GM12875 (cell line): Measurements from ENCODE around the gene ZBTB24.

Experiments used
- H3K4me3 ChIP-seq: one replicate; pipeline ENCODE4 v1.5.1; 2011; ENCODE audit warnings: low read depth, low read length, control low read depth
- CTCF ChIP-seq: IDR thresholded peaks from 2 replicates; pipeline ENCODE4 v1.5.1; 2011; ENCODE audit warnings: low read depth, mild to moderate bottlenecking, control low read depth, inconsistent platforms, low read length, moderate library complexity, borderline replicate concordance; ENCODE audit not compliant: insufficient read depth

ZBTB24 gene

DNA sequence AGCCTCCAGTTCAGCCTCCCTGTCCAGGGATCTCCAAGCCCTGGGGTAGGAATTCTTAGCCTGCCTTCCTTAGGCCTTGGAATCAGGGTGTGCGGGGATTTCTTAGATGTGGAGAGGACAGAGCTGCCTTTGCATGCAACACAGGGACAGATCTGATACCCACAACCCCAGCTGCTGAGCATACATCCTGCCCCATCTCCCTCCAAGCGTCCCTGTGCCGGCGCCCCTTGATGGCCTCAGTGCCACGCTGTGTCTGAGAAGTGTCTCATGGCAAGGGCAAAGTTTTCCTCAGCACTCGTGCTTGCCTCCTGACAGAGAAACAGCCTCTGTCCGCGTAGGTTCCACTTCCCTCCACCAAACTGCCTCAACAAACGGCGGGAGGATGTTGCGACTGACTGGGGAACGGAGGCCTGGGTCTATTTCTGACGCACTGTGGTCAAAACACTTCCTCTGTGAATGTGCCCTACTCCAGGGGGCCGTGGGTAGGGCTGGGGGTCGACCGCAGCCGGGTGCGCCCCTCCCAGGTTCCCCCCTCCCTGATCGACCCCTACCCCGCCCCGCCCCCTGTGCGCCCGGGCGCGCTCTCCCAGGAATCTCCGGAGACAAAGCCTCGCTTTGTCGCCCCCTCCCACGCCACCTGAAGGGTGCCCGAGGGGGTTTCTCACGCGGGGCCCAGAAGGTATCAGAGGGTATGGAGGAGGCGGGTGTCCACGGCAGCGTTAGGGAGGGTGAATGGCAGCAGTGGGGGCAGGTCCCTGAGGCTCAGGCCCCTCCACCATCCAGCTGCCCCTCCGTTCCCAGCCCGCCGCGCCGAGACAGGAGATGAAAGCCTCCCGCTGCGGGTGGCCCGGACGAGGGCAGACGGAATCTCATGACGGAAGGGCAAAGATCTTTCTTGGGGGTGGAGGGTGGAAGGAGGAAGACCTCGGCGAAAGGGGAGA lies 28.3 kb downstream of the ZBTB24 start:
- H3K4me3 ChIP-seq, result peak overlapping the region; percentile 71
- TF ChIP-seq CTCF, result no peak

DNA sequence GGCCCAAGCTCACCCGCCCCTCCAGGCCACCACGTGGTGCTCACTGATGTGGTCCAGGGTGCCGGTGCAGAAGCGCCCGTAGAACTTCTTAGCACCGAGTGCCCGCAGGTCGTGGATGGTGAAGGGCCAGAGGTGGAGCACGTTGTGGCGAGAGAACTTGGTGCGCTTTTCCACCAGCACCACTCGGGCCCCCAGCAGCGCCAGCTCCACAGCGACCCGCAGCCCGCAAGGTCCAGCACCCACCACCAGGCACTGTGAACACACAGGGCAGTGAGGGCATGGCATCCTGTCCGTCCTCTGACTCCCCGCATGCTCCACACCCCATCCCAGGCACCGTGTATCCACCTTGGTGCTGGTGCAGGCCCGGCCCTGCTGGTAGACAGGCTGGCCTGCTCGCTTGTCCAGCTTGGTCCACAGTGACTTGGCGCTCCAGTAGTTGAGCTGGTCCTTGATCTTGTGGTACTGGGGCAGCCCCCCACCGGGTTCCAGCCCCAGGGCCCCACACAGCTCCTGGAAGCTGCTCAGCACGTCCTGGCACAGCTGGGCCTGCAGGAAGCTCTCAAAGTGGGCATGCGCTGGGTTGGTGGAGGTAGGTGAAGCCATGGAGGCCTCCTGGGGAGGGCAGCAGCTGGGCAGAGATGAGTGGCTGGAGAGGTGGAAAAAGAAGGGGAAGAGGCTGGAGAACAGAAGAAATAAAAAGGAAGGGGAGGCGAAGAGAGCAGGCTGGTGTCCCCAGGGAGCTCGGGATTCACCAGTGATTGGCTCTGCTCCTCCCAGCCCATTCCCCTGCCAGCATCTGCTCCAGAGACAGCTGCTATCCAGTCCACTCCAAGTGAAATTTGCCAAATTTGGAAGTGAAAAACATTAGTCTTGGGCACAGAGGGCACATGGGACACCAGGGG lies 29.2 kb downstream of the ZBTB24 start:
- H3K4me3 ChIP-seq, result peak overlapping the region; percentile 71
- TF ChIP-seq CTCF, result no peak

- H3K4me3 ChIP-seq, result no peak overlapping the region
- no peak for TF ChIP-seq CTCF
Measured at GRCh38 chr6:109453156-109453555, 29.9 kb downstream of the ZBTB24 start.

DNA sequence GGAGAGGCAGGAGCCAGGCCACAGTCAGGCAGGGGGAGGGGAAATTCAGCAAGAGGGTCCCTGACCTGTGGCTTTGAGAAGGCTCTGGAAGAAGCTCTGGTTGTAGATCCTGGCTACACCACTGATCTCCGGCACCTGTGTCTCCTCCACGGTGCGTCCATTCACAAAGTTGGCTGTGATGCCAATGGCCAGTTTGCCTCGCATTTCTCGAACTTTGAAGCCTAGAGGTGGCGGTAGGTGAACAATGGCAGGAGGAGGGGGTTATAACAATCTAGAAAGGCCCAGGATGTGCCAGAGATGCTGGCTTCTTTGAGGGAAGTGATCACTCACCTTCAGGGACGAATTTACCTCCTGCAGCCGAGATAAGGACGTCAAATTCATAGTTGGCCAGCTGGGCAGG lies 30.8 kb downstream of the ZBTB24 start:
- no peak overlapping the region for H3K4me3 ChIP-seq
- TF ChIP-seq CTCF, result no peak

DNA sequence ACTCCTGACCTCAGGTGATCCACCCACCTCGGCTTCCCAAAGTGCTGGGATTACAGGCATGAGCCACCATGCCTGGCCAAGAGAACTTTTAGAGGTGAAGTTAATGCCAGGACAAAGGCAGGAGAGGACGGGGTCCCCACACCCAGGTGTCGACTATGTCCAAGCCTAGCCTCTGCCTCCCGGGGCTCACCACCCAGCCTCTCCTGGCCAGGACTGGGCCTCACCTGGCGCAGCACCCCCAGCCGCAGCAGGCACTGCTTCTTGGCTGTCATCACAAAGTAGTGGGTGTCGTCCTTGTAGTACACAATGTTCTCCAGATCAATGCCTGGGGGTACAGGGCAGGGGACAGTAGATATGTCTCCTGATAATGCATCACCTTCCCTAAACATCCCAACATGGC lies 31.6 kb downstream of the ZBTB24 start:
- no peak overlapping the region for H3K4me3 ChIP-seq

GRCh38 chr6:109450801-109451200 lies 32.2 kb downstream of the ZBTB24 start:
- H3K4me3 ChIP-seq, result no peak overlapping the region
- TF ChIP-seq CTCF, result no peak

More for the DNA sequence above, 31.6 kb downstream of the ZBTB24 start:
- TF ChIP-seq CTCF, result no peak
